ENCODE data around the gene PRKCH.

The PRKCH gene

GRCh38 chr14:61561657-61562276 is 240.4 kb downstream of the PRKCH start:
- DNase-seq (ENCODE audit: low read depth in 2 of 2, low spot score in 1 of 2) = no peak

DNA sequence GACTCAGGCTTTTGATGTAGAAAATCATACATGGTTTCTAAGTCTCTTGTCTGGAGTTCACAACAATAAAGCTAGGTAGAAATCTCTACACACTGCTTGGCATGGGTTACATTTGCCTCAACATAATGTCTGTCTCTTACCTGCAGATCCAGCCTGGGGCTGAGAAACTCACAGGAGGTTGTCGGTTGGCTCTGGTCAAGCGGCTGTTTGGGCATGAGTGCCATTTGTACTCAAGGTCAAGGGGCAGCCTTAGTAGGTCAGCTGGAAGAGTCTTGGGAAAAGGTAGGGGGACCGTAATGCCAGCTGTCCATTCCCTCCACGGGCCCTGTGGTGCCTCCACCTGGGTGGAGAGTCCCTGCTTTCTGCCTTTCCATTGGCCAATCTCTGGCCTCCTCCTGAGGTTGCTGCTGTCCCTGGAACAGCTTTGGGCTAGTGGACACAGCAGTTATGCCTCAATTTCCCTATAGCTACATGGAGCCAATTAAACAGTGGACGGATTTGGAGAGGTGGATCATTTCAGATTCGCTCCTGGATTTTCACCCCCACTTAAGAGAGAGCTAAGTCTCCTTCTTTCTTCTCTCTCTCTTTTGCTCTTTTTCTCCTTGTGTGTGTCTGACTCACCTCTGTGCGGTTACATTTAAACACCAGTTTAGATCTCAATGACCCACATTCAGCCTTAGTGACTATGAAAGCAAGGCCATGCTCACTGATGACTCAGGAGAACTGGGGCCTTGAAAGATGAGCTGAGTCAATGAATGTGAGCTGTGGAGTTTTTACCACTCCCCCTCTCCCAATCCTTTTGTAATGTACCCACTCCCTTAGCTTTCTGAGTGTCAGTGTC is 241.2 kb downstream of the PRKCH start:
- no peak for DNase-seq (ENCODE audit: low read depth in 2 of 2, low spot score in 1 of 2)

GRCh38 chr14:61563162-61563511 is 241.8 kb downstream of the PRKCH start:
- no peak for DNase-seq (ENCODE audit: low read depth in 2 of 2, low spot score in 1 of 2)

DNA sequence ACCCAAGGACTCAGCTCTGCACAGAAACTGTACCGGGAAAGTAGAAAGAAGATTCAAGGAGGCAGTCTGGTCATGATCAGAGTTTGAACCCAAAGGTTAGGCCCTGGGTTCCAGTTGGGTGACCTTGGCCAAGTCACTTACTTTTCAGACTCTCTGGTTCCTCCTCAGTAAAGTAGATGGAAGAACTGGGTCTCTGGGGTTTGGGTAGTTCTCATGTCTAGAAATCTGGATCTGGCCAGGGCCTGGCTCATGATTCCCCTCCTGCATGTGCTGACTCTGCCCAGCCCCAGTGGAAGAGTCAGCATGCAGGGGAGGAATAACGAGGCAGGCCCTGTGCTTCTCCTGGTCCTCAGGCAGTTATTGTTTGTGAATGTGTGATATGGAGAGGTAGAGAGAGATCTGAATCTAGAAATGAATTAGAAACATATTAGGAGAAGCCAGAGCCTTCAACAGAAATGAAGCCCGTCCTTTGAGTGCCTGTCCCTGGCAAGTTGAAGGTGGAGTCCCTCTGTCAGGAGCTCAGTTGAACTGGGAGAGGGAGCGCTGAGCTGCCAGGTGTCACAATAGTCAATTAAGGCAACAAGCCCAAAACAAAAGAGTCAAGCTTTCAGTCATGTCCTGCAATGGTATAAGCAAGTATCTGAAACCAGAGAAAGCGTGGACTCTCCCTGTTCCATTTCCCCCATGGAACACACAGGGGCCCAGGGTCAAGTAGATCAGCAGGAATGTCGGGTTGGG is 242.7 kb downstream of the PRKCH start:
- DNase-seq (ENCODE audit: low read depth in 2 of 2, low spot score in 1 of 2) = no peak

DNA sequence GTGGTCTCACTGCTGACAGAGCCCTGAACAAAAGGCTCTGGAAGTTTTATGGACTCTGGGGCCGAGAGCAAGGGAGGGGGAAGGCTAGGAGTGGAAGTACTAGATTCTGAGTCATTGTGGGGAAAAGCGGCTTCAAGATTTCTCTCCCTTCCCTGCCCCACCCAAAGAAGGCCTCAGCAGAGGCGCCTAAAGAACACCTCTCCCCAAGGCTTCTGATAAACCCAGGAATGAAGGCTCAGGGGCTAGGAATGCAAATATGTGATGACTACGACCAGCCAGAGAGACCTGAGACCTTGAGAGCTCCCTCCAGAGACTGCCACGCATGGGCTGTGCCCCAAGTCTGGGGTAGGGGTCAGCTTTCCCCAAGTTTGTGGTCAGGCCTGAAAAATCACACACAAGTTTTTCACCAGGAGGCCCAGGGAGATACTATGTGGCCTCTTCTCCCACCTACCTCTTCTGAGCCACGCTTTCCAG is 243.3 kb downstream of the PRKCH start:
- no peak for DNase-seq (ENCODE audit: low read depth in 2 of 2, low spot score in 1 of 2)

DNA sequence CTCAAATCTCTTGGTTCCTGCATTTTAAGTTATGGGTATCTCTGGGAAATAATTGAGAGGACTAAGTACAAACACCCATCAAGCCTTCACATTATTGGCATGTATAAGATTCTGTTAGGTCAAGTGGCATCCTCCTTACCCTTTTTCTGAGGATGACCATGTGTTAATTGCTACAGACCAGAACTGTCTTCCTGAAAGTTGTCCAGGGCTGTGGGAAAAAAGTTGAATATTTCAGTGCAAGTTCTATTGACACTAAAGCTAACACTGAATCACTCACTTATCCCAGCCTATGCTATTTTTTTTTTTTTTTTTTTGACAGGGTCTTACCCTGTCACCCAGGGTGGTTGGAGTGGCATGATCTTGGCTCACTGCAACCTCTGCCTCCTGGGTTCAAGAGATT is 243.8 kb downstream of the PRKCH start:
- no peak for DNase-seq (ENCODE audit: low read depth in 2 of 2, low spot score in 1 of 2)

DNA sequence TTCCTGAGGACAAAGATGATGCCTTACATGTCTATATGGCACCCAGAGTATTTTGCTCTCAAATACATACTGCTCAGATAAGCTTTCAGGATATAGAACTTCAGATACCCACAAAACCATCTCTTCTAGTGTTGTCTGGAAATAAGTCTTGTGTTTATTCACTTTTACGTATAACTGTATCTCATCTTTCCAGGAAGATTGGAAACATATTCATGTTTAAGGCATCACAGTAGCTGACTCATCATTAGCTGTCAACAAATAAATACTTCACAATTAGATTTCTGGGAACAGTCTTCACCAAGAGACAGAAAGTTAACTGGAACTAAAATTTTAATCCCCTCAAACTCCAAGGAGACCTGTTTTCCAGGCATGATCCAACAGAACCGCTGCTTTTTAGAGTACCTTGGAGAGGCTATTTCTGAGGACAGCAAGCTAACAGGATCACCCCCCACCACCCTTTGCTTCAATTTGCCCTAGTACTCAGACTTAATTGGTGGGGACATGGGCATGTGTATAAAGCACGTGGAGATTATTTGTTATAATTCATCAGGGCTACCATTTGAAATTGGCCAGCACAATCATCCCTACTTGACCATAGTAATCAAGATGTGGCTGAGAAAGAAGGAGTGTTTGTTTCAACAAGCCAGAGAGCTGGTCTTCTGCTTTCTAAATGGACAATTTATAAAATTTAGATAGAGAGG is 244.6 kb downstream of the PRKCH start:
- no peak for DNase-seq (ENCODE audit: low read depth in 2 of 2, low spot score in 1 of 2)

- DNase-seq (ENCODE audit: low read depth in 2 of 2, low spot score in 1 of 2) = no peak
Measured at GRCh38 chr14:61566537-61567225, 245.3 kb downstream of the PRKCH start.

DNA sequence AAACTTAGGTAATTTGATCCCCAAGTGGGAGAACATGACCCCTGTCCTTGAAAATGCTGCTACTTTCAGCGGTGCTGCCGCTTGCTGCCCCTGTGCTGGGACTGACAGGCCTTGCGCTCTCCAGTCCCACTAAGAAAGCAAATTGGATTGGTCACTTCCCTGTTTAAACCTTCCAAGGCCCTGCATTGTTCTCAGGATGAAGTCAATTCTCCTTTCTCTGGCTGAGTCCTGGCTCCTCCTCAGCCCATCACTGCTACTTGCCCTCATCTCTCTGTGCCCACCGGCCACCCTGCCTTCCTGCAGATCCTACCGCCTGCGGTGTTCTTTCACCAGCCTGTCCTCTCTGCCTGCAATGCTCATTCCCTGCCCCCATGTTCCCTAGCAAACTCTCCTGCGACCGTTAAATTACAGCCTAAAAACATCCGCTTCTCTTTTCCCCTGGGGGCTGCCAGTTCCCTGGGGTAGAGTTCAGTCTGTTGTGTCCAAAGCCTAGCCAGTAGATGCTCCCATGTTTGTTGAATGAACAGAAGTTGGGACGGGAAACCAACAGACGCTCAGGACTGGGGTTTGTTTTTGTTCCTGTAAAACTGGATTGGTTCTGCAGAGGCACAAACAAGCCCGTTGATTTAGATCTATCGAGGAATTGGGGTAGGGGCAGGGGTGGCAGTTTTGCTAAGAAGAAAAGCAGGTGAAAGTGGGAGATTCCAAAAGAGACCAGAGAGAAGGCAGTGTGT is 246.6 kb downstream of the PRKCH start:
- no peak for DNase-seq (ENCODE audit: low read depth in 2 of 2, low spot score in 1 of 2)

- DNase-seq (ENCODE audit: low read depth in 2 of 2, low spot score in 1 of 2) = peak; percentile 23 to 52
Measured at GRCh38 chr14:61568572-61569011, 247.2 kb downstream of the PRKCH start.

DNA sequence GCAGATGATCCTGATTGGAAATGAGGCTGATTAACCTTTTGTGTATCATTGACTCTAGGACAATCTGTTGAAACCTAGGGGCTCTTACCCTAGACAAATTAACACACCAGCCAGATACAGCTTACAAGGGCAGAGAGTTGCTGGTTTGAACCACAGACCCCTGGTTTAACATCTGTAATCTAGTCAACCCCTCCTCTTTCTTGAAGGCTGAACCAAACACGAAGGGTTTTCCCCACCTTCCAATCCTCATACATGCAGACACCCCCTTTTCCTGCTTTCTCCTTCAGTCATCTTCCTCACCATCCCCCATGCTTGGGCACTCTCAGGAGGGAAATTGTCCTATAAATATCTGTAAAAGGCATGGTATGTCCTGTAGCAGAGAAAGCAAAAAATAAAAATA is 247.9 kb downstream of the PRKCH start:
- no peak for DNase-seq (ENCODE audit: low read depth in 2 of 2, low spot score in 1 of 2)

- no peak for DNase-seq (ENCODE audit: low read depth in 2 of 2, low spot score in 1 of 2)
Measured at GRCh38 chr14:61569812-61570548, 248.6 kb downstream of the PRKCH start.

DNA sequence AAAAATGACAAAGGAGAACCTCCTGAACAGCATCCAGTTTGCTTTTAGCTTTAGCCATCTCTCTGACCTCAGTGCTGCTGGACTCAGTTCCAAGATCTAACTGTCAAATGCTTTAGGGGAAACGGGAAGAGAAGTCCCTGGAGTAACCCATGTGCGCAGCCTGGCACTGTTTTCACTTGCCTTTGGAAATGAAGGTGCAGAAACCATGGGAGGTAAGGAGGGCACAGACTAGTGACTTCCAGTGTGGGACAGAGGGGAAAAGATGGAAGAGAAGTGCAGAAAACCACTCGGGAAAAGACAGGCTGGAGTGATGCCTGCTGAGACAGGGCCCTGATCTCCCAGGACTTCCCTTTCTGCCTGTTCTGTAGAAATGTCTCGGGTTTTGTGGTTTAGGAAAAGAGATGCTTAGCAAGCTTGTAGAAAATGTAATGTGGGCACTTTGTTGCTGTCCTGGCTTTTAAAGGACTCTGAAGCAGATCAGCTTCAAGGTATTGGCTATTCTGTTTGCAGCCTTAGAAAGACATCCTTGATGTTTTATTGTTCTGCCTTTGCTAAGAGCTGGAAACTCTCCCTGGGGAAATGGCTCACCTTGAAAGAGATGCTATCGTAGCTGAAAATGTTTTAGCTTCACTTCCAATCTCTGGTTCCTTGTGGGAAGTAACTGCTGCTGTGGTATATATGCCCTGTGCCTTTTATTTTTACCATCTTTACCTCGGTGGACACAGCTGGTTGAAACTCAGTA is 249.3 kb downstream of the PRKCH start:
- DNase-seq (ENCODE audit: low read depth in 2 of 2, low spot score in 1 of 2) = no peak

GRCh38 chr14:61571917-61572316 is 250.5 kb downstream of the PRKCH start:
- no peak for DNase-seq (ENCODE audit: low read depth in 2 of 2, low spot score in 1 of 2)

DNA sequence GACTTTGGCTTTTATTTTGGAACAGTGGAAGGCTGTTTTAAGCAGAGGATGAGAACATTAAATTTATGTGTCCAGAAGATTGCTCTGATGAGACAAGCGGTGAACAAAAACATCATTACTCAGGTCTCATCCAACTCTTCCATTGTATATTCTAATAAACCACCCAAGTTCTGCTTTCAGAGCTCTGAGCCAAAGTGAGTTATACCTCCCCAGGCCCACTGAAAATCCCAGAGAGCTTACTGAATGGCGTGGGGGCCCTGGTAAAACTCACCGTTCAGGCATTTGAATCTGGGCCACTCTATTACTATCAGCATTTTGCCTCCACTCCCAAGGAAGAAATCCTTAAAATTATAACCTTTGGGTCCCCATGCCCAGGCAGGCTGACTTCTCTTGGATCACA is 251.9 kb downstream of the PRKCH start:
- DNase-seq (ENCODE audit: low read depth in 2 of 2, low spot score in 1 of 2) = no peak

GRCh38 chr14:61573748-61574513 is 252.6 kb downstream of the PRKCH start:
- DNase-seq (ENCODE audit: low read depth in 2 of 2, low spot score in 1 of 2) = no peak

GRCh38 chr14:61574514-61574807 is 253.1 kb downstream of the PRKCH start:
- DNase-seq (ENCODE audit: low read depth in 2 of 2, low spot score in 1 of 2) = no peak

DNA sequence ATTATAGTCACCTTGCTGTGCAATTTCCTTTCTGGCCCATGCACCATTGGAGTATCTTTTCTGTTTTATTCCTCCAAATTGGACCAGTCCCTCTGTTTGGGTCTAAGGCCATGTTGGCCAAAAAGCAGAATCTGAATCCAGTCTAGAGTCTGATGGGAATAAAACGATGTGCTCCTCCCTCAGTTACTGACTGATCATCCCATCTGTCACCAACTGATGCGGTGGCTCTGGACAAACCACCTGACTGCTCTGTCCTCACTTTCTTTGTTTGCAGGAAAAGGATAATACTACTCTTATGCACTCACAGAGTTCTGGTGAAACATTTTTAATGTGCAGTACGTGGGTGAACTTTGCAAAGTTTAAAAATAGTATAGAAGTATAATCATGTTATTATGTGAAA is 253.7 kb downstream of the PRKCH start:
- no peak for DNase-seq (ENCODE audit: low read depth in 2 of 2, low spot score in 1 of 2)
